Panc1 (cell line): ENCODE results near the gene PRKCD.

Experiments
- POLR2AphosphoS5 ChIP-seq: IDR thresholded peaks from 2 replicates; pipeline ENCODE4 v1.6.1; 2012; ENCODE audit warnings: mild to moderate bottlenecking, low read depth, low read length, moderate library complexity
- SIN3A ChIP-seq: IDR thresholded peaks from 2 replicates; pipeline ENCODE4 v1.6.1; 2012; ENCODE audit warnings: low read depth, mild to moderate bottlenecking, low read length, moderate library complexity, borderline replicate concordance; ENCODE audit not compliant: insufficient read depth
- TCF7L2 ChIP-seq: IDR thresholded peaks from 2 replicates; pipeline ENCODE4 v1.6.1; 2011; ENCODE audit warnings: mild to moderate bottlenecking, low read depth, low read length, inconsistent platforms
- TF ChIP-seq, protein P1 (sequence below): fragments of 450-650 bp; IDR thresholded peaks from 2 replicates; pipeline ENCODE4 v1.5.1; 2017; ENCODE audit warnings: mild to moderate bottlenecking

DNA sequence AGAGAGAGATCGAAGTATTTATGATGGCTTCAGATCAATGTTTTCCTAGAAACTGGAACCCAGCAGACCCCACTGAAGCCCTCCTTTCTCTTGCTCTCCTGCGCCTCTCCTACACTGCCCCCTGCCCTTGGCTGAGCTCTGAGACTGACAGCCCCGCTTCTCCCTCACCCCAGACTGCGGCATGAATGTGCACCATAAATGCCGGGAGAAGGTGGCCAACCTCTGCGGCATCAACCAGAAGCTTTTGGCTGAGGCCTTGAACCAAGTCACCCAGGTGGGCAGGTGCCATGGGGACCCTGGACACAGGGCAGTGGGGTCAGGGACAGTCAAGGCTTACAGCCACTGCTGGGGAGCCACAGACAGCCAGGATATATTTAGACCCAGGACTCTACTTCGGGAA, 23.7 kb downstream of the PRKCD start:
- TF ChIP-seq, protein P1, sequence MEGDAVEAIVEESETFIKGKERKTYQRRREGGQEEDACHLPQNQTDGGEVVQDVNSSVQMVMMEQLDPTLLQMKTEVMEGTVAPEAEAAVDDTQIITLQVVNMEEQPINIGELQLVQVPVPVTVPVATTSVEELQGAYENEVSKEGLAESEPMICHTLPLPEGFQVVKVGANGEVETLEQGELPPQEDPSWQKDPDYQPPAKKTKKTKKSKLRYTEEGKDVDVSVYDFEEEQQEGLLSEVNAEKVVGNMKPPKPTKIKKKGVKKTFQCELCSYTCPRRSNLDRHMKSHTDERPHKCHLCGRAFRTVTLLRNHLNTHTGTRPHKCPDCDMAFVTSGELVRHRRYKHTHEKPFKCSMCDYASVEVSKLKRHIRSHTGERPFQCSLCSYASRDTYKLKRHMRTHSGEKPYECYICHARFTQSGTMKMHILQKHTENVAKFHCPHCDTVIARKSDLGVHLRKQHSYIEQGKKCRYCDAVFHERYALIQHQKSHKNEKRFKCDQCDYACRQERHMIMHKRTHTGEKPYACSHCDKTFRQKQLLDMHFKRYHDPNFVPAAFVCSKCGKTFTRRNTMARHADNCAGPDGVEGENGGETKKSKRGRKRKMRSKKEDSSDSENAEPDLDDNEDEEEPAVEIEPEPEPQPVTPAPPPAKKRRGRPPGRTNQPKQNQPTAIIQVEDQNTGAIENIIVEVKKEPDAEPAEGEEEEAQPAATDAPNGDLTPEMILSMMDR, result no peak
- TF ChIP-seq POLR2AphosphoS5 (no peak), SIN3A (no peak), TCF7L2 (no peak)
